ENCODE data around the gene VCX3B.

- TF ChIP-seq CTCF (conservative IDR thresholded peaks at IDR 0.05; ENCODE audit: low read depth, low read length) (no peak), POLR2A (IDR thresholded peaks at IDR 0.05; ENCODE audit: low read depth, low read length) (no peak), SMC3 (IDR thresholded peaks at IDR 0.05; ENCODE audit: low read depth, low read length) (no peak), BHLHE40 (IDR thresholded peaks at IDR 0.05; ENCODE audit: low read depth, low read length) (no peak), CEBPB (IDR thresholded peaks at IDR 0.05; ENCODE audit: low read depth, low read length) (no peak), RFX5 (IDR thresholded peaks at IDR 0.05; ENCODE audit: low read depth, low read length) (no peak), MXI1 (IDR thresholded peaks at IDR 0.05; ENCODE audit: borderline replicate concordance, low read depth, low read length) (no peak), USF2 (IDR thresholded peaks at IDR 0.05; ENCODE audit: low read depth, low read length) (no peak)
Observed at GRCh38 chrX:8462488-8462887, 2.1 kb upstream of the VCX3B start.

Data from IMR-90 (cell line).